H1 (cell line): ENCODE measurements around the gene DEUP1. TPM values are rescaled to one million over a fixed set of nuclear protein-coding genes. Genes with fewer than 3 reads are reported as not detected.

Experiments
- CHD1 ChIP-seq: IDR thresholded peaks from 2 replicates; pipeline ENCODE4 v1.6.1; 2012; ENCODE audit warnings: low read depth, low read length, improper control_type of control experiment
- GABPA ChIP-seq: IDR thresholded peaks from 2 replicates; pipeline ENCODE4 v1.6.1; 2011; ENCODE audit warnings: mild to moderate bottlenecking, low read length, moderate library complexity, borderline replicate concordance; ENCODE audit not compliant: insufficient read depth
- JUND ChIP-seq: IDR thresholded peaks from 2 replicates; pipeline ENCODE4 v1.6.1; 2011; ENCODE audit warnings: mild to moderate bottlenecking, improper control_type of control experiment, low read length
- SP2 ChIP-seq: IDR thresholded peaks from 2 replicates; pipeline ENCODE4 v1.6.1; 2012; ENCODE audit warnings: mild to moderate bottlenecking, low read length, inconsistent platforms
- SP4 ChIP-seq: IDR thresholded peaks from 2 replicates; pipeline ENCODE4 v1.6.1; 2012; ENCODE audit warnings: low read length, inconsistent platforms
- polyA plus RNA-seq, 7 experiments: library from polyadenylated mRNA; depleted of rRNA in 3 of 7; stranded (reverse) in 5 of 7; unstranded in 2 of 7; fragments of >200 nt in 5 of 7; fragments of 200-250 nt in 2 of 7; gene quantifications; 1 replicate in 5 of 7; 2 replicates in 1 of 7; 4 replicates in 1 of 7; pipeline versions ENCODE4 v1.2.1 to v1.2.3, GENCODE V29; 2011 to 2013; ENCODE audit warnings: missing spikeins in 2 of 7, mixed read lengths in 2 of 7
- total RNA-seq: library from RNA; stranded (reverse); fragmentation: NEBNext Ultra II Directional; extraction: Animal tissue kit (Norgen Biotek cat#: 25700); gene quantifications from 2 replicates; pipeline ENCODE4 v1.2.1, GENCODE V29; 2021

Gene DEUP1
- total and polyA plus RNA-seq, 2 of the 8 experiments (the other 6 are each of a cell fraction or from before 2014, with no cell fraction given) = 0.45 TPM; not detected in 1

GRCh38 chr11:93394488-93394887 lies 63.9 kb downstream of the DEUP1 start (continued):
- TF ChIP-seq GABPA = no peak
- TF ChIP-seq CHD1 = no peak
- no peak for TF ChIP-seq SP2
- no peak for TF ChIP-seq SP4
- no peak for TF ChIP-seq JUND
- TF ChIP-seq, all 59 proteins: peak for 0
